OCI-LY7 (cell line): ENCODE results near the gene FBXO2.

Source experiments
- EZH2phosphoT487 ChIP-seq: fragments of 200-600 bp; sonication (generic); IDR thresholded peaks from 2 replicates; pipeline ENCODE4 v1.6.1; 2018; ENCODE audit warnings: low read depth, borderline replicate concordance, mild to moderate bottlenecking, mixed run types, antibody characterized with exemption, low read length, moderate library complexity, mixed read lengths
- TF ChIP-seq, protein P1 (sequence below): fragments of 200-600 bp; sonication (generic); conservative IDR thresholded peaks from 2 replicates; pipeline ENCODE4 v1.5.1; 2014; ENCODE audit warnings: mild to moderate bottlenecking, antibody characterized with exemption, low read length, moderate library complexity, mixed read lengths

DNA sequence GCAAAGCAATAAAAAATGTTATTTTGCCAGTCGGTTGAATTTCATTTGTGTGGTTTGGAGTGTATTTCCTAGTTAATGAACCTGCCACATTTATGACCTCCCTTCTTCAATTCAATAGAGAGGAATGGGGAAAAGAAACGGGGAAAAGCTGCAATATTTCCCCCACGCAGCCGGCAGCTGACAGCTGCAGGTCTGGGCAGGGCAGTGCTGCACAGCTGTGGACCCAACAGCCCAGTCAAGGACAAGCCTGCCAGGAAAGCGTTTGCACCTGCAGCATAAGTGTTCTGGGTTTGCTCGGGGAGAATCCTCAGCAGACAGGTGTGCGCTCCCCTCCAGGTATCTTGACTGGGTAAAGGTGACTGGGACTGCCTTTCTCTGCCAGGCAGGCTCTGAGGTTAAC is 53.4 kb downstream of the FBXO2 start:
- TF ChIP-seq, protein P1, sequence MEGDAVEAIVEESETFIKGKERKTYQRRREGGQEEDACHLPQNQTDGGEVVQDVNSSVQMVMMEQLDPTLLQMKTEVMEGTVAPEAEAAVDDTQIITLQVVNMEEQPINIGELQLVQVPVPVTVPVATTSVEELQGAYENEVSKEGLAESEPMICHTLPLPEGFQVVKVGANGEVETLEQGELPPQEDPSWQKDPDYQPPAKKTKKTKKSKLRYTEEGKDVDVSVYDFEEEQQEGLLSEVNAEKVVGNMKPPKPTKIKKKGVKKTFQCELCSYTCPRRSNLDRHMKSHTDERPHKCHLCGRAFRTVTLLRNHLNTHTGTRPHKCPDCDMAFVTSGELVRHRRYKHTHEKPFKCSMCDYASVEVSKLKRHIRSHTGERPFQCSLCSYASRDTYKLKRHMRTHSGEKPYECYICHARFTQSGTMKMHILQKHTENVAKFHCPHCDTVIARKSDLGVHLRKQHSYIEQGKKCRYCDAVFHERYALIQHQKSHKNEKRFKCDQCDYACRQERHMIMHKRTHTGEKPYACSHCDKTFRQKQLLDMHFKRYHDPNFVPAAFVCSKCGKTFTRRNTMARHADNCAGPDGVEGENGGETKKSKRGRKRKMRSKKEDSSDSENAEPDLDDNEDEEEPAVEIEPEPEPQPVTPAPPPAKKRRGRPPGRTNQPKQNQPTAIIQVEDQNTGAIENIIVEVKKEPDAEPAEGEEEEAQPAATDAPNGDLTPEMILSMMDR: no peak
- TF ChIP-seq EZH2phosphoT487: no peak
